GM21737 (cell line): ENCODE results near the gene UGT1A10.

Experiments used
- ATAC-seq: cut with Tn5 transposase; IDR thresholded peaks from one replicate; pipeline ENCODE4 v1.9.1; 2021; ENCODE audit warnings: mild to moderate bottlenecking, moderate library complexity; ENCODE audit not compliant: unreplicated experiment

UGT1A10 gene

GRCh38 chr2:233801357-233802131 lies 165.3 kb downstream of the UGT1A10 start:
- ATAC-seq, result no peak

- ATAC-seq, result no peak
Measured at GRCh38 chr2:233802132-233802815, 166.0 kb downstream of the UGT1A10 start.

- no peak for ATAC-seq
Measured at GRCh38 chr2:233803292-233803911, 167.2 kb downstream of the UGT1A10 start.

GRCh38 chr2:233803994-233804393 lies 167.7 kb downstream of the UGT1A10 start:
- no peak for ATAC-seq

- ATAC-seq, result no peak
Measured at GRCh38 chr2:233807215-233807865, 171.1 kb downstream of the UGT1A10 start.

- no peak for ATAC-seq
Measured at GRCh38 chr2:233807966-233808935, 172.0 kb downstream of the UGT1A10 start.

- ATAC-seq, result no peak
Measured at GRCh38 chr2:233810385-233810784, 174.1 kb downstream of the UGT1A10 start.

- no peak for ATAC-seq
Measured at GRCh38 chr2:233811087-233811486, 174.8 kb downstream of the UGT1A10 start.

- ATAC-seq, result no peak
Measured at GRCh38 chr2:233811732-233812131, 175.5 kb downstream of the UGT1A10 start.

GRCh38 chr2:233813236-233814055 lies 177.2 kb downstream of the UGT1A10 start:
- no peak for ATAC-seq

- ATAC-seq, result no peak
Measured at GRCh38 chr2:233814056-233814835, 178.0 kb downstream of the UGT1A10 start.

GRCh38 chr2:233815861-233816260 lies 179.6 kb downstream of the UGT1A10 start:
- ATAC-seq, result no peak

GRCh38 chr2:233816334-233816733 lies 180.1 kb downstream of the UGT1A10 start:
- ATAC-seq, result no peak

- ATAC-seq, result no peak
Measured at GRCh38 chr2:233816771-233817170, 180.5 kb downstream of the UGT1A10 start.

GRCh38 chr2:233817361-233817911 lies 181.2 kb downstream of the UGT1A10 start:
- ATAC-seq, result no peak

- ATAC-seq, result no peak
Measured at GRCh38 chr2:233817995-233818638, 181.9 kb downstream of the UGT1A10 start.

GRCh38 chr2:233818639-233819621 lies 182.7 kb downstream of the UGT1A10 start:
- no peak for ATAC-seq
